OCI-LY3 (cell line): Measurements from ENCODE around the gene MRPL2.

Experiments used
- EZH2phosphoT487 ChIP-seq: fragments of 200-600 bp; shearing (Covaris generic); IDR thresholded peaks from 2 replicates; pipeline ENCODE4 v1.6.1; 2018; ENCODE audit warnings: antibody characterized with exemption, mixed run types, low read depth
- TF ChIP-seq, protein P1 (sequence below): fragments of 200-600, 300-600 bp; sonication (generic); IDR thresholded peaks from 2 replicates; pipeline ENCODE4 v1.5.1; 2014; ENCODE audit warnings: antibody characterized with exemption, low read length, low read depth

DNA sequence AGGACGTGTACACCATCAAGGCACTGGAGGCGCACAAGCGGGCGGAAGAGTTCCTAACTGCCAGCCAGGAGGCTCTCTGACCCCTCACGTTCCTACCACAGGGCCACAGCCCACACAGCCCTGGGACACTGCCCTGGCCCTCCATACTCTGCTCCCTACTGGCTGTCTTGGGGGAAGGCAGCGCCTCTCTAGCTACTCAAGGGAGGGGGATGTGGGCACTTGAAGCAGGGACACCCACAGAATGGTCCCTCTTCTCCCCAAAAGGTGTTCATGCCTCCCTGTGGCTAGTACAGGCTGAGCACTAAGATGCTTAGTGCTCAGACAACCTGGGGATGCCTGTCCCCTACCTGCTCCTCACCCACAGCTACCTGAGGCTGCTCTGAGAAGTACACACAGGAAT is 48.0 kb downstream of the MRPL2 start:
- TF ChIP-seq, protein P1, sequence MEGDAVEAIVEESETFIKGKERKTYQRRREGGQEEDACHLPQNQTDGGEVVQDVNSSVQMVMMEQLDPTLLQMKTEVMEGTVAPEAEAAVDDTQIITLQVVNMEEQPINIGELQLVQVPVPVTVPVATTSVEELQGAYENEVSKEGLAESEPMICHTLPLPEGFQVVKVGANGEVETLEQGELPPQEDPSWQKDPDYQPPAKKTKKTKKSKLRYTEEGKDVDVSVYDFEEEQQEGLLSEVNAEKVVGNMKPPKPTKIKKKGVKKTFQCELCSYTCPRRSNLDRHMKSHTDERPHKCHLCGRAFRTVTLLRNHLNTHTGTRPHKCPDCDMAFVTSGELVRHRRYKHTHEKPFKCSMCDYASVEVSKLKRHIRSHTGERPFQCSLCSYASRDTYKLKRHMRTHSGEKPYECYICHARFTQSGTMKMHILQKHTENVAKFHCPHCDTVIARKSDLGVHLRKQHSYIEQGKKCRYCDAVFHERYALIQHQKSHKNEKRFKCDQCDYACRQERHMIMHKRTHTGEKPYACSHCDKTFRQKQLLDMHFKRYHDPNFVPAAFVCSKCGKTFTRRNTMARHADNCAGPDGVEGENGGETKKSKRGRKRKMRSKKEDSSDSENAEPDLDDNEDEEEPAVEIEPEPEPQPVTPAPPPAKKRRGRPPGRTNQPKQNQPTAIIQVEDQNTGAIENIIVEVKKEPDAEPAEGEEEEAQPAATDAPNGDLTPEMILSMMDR = no peak
- TF ChIP-seq EZH2phosphoT487 = no peak
